ENCODE results near the gene GALNT9.

GALNT9 gene

DNA sequence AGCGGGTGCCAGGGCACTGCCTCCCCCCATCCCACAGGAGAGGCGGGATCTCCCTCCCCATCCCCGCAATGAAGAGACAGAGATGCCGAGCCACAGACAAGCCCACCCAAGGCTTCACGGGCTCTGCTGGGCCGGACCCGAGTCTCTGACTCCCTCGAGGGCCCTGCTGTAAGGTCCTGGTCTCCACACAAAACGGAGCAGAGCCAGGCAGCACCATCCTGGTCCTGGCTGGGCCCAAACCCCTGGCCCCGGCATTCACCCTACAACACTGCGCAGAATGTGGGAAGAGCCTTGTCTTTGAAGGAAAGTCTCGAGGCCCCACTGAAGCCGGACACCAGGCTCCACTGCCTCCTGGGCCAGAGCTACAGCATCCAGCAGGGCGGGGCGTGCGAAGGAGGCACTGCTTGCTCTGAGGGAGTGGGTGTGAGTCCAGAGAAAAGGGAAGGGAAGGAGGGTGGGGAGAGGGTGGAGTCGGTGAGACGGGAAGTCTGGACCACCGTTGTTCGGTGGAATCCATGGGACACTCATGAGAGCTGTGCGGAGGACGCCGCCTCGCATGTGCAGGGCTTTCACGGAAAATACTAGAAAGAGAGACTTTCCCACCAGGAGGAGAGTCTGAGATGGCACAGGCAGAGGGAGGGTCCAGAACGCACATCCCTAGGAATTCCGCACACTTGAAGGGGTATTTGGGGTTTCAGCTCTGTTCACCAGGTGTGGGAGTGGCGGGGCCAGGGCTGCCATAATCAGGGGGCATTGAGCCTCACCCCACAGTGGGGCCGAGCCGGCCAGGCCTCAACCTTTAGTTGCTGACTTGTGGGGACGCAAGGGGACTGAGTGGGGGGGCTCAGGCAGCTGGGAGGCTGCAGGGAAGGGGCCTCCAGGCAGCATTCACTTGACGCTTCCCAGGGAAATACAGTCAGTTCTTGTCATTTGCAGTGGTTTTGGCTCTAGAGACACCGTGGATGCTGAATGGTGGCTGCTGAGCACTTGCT, 36.8 kb downstream of the GALNT9 start:
- DNase-seq: no peak

DNA sequence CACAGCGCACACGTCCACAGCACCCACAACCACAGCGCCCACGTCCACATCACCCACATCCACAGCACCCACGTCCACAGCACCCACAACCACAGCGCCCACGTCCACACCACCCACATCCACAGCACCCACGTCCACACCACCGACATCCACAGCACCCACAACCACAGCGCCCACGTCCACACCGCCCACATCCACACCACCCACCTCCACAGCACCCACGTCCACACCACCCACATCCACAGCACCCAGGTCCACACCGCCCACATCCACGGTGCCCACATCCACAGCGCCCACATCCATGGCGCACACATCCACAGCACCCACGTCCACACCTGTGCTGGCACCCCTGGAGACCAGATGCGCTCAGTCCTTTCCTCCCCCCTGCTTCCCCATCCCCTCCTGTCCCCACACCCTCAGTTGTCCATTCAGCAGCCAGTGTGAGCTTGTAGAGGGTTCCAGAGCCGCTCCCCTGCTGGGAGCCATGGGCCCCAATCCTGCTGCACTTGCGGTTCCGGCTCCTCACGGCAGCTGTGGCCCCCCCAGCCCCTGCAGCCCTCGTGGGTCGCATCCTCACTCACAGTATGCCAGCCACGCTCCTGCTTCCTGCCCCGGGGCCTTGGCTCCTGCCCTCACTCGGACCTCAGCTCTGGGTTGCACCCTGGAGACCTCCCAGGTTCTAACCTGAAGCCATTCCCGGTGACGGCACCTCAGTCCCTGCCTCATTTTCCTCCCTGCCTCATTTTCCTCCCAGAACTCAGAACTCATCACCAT, 37.8 kb downstream of the GALNT9 start:
- no peak for DNase-seq

DNA sequence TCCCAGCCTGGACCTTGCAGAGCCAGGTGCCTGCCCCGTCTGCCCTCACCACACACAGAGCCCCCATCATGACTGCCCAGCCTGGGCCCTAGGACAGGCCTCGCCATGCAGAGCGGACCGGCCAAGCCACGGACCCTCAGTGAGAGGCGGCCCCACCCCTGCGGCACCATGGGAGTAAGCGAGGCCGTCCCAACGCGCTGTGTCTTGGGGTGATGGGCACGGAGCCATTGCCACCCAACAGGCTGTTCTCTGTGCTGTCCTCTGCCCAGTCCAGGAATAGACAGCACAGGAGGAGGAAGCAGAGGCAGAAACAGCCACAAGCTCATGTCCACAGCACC, 39.2 kb downstream of the GALNT9 start:
- DNase-seq: no peak

DNA sequence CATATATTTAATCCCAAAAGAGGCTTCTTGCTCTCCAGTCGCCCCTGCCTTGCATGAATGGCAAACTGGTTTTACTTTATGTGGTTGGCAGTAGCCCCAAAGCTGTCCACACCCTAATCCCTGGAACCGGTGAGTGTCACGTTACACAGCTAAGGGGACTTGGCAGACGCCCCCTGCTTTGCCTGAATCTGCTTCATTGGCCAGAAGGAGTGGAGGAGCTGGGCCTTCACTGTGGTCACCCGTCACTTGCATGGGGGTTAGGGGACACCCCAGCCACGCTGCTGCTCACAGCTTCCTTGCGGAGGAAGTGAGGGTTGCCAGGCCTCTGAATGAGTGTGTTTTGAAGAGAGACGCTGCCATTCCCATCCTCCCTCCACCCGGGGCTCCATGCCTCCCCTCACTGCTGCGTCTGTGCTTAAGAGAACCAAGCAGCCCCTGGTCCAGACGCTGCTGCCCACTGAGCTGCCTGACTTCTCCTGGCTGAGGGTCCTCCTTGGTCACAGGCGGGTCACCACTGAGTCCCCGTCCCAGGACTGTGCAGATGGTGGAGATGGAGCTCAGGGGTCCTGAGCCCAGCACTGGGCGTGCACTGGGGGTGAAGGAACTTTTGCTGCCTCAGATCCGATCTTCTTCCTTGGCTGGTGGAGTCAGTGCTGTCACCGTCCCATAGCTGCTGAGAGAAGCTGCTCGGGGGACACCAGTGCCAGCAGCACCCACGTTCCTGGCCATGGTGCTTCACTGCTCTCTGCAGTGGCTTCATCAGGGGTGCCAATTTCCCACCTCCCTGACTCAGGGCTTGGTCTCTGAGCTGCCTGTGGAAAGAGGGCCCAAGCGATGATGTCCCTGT, 39.8 kb downstream of the GALNT9 start:
- no peak for DNase-seq

DNA sequence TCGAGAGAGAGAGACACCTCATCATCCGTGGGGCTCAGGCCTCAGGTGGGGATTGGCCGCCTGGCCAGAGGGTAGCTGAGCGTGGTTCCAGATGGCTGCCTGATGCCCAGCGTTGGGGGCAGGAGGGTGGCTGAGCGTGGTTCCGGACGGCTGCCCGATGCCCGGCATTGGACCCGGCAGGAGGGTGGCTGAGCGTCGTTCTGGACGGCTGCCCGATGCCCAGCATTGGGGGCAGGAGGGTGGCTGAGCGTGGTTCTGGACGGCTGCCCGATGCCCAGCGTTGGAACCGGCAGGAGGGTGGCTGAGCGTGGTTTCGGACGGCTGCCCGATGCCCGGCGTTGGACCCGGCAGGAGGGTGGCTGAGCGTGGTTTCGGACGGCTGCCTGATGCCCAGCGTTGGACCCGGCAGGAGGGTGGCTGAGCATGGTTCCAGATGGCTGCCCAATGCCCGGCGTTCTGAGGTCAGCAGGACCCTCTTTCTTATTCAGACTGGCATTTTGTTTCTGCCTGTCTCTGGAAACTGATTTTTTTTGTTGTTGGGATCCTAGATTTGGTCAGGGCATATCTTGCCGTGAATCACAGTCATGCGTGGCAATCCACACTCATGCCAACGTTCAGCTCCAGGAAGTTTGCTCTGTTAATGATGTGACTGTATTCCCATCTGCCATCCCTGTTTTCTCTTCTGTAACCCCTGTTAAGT, 40.7 kb downstream of the GALNT9 start:
- no peak for DNase-seq

DNA sequence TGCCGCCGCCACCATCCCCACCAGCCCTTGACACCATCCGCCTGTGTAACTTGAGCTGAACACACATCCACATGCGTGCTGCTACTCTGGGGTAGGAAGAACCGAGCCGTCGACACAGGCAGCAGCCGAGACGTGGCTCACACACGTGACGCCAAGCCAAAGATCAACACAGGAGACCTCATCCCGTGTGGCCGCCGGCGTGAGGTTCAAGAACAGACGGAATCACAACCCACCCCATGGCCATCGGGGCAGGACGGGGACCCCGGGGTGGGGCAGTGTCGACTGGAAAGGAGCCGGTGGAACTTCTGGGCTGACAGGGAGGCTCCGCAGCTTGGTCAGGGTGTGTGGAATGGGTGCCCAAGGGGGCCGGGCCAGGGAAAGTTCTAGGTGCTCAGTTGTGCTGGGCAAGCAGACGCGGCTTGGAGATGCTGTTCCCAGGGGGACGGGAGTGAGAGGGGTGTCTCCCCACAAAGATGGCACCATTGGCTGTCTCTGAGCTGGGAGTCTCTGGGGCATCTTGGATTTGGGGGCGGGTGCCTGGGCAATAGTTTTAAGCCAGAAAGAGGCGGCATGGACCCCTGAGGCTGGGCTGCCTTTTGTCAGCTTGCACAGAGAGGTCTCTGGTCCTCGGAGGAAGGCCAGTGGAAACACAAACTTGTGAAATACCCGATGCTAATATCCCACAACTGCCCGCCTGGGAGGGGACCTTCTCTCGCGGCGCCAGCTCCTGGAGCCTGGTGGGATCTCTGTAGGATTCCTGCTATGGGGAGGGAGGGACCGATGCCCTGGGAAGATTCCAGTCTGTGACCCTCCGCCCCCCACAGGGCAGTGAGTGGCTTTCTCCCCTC, 41.8 kb downstream of the GALNT9 start:
- no peak for DNase-seq

DNA sequence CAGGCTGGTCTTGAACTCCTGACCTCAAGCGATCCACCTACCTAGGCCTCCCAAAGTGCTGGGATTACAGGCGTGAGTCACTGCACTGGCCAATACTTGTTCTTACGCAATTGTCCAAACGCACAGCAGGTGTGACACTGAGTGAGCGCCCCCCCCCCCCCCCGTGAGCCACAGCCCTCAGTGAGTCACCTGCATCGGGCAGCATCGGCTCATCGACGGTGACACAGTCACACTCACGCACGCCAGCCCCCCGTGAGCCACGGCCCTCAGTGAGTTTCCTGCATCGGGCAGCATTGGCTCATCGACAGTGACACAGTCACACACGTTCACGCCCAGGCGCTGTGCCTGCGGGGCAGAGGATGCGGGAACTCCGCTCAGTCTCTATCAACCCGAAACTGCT, 42.5 kb downstream of the GALNT9 start:
- no peak for DNase-seq

DNA sequence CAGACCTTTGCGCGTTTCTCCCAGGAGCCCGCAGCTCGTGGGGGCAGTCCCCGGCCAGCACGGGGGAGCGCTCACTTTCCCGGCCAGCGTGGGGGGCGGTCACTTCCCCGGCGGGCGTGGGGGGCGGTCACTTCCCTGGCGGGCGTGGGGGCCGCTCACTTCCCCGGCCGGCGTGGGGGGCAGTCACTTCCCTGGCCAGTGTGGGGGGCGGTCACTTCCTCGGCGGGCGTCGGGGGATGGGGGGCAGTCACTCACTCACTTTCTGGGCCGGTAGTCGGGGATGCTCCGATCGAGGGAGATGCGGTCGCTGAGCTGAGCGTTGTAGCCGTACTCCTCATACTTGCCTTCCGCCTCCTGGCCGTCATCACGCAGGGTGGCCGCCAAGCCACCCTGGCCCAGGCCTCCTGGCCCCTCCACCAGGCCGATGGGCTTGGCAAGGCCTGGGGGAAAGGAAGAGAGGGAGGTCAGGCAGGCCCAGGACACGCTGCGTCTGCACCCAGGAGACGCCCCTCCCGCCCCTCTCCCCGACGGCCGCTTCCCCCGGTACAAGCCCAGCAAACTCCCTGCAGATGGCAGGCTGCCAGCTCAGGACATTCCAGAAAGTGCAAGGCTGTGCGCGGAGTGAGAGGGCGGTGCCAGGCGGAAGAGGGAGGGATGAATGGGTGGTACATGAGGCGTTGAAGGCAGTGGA, 43.3 kb downstream of the GALNT9 start:
- peak; percentile 94 for DNase-seq

DNA sequence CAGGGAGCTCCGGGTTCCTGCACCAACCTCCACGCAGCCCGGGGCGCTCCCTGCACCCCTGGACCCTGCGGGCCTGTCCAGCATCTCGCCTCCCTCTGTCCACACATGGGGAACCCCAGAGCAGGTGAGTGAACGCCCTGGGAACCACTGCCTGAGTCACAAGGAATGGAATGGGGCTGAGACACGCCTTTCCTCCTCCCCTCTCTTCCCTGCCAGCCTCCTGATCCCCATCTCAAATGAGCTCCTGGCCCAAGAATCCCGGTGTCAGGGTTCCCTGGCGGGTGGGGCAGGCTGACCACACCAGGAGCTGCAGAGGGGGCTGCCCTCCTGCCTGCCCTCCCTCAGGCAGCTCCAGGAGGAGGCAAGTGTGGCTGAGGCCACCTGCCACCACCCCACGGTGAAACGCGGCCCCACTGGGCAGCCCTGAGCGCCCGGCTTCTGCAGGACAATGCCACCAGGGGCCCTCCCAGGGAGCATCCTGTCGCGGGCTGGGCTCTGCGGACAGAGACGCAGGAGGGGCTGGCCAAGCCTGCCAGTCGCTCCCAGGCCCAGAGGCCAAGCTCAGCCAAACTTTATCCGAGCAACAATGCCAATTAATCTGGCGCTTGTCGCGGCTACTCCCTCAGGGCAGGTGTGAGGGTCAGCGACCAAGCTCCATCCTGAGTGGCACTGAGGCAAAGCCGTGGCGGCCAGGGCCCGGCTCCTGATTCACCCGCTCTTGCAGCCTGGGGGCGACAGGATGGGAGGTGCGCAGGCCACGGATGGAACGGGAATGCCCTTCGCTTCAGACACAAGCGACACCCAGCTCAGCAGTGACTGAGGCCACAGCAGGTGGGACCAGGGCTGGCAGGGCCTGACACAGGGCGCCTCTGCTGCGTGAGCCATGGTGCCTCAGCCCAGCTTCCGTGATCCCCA, 44.3 kb downstream of the GALNT9 start:
- DNase-seq: no peak

DNA sequence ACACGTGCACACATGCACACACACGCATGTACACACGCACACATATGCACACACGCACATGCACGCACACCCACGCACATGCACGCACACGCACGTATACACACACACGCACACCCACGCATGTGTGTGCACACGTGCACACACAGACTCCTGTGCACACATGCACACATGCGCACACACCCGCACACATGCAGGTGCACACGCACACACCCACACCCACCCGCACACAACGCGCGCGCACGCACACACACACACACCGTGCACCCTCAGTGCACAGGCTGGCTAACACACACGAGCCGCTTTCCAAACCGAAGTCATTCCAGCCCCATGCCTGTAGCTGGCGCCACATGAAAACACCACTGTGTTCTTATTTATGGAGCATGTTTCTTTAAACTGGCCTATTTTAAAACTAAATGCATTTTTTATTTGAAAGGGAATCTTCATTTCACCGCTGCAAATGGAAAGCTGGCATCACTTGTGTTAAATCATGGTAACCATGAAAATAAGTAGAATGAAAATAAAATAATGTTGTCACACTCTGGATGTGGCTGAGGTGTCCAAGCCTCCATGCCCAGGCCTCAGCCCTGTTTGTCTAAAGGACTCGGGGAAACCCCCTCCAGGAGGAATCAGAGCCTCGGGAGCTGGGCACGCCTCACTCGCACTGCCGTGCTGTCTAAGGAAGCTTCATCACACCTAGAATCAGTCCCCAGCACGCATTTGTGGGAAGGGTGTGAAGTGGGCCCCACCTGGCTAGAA, 45.1 kb downstream of the GALNT9 start:
- no peak for DNase-seq

DNA sequence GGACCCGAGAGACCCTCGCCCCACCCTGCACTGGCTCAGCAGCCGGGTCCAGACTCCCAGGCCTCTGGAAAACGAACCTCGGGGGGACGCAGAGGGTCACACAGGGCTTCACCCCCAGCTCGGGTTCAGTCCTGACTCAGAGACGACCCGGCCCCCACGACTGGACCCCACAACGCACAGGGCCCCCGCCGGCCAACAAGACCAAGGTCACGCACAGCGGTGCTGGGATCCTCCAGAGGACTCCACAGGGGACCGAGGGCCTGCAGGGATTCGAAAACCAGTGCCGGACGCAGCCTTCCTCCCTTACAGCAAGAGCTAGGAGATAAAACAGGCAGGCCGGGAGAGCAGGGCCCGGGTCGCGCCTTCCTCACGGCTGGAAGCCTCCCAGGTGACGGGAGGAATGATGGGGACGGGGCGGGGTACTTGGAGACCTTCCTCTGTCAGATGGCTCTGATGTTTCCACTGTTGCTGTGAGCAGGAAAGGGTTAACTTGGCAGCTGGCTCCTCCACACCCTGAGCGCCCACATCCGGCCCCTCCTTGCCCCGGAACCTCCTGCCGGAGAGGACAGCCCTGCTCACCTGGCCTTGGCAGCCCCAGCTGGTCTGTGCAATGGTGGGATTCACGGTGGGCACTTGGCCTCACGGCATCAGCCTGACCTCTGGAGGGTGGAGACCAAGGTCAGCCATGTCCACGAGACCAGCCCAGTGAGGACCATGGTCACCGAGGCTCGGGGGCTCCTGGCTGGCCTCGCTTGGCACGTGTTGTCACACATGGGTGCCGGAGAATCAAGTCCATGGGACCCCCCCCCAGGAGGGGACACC, 46.2 kb downstream of the GALNT9 start:
- DNase-seq: peak; percentile 57

DNA sequence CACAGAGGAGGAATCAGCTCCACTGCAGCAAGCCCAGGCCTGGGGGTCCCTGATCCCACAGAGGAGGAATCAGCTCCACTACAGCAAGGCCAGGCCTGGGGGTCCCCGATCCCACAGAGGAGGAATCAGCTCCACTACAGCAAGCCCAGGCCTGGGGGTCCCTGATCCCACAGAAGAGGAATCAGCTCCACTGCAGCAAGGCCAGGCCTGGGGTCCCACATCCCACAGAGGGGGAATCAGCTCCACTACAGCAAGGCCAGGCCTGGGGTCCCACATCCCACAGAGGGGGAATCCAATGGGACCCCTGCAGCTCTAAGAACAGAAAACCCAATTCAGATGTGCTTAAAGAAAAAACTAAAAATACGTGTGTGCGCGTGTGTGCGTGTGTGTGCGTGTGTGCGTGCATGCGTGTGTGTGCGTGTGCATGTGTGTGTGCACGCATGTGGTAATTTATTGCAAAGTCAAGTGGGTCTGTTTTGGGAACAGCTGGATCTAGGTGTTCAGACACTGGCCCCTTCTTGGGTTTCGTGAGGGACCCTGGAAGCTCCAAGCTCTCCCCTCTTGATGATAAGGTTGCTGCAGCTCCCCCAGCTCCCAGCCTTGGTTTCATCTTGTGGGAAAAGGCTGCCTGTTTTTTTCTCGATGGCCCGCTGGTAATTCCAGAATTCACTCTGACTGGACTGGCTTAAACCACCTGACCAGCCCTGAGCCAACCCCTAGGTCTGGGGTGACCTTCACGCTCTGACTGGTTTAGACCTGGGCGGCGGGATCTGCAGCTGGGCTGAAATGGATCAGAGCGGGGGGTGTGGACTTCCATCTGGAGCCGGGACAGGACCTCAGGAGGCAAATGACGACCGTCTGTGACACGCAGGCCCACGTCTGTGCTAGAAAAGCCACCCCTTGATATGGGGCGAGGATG, 47.1 kb downstream of the GALNT9 start:
- DNase-seq: peak; percentile 48

DNA sequence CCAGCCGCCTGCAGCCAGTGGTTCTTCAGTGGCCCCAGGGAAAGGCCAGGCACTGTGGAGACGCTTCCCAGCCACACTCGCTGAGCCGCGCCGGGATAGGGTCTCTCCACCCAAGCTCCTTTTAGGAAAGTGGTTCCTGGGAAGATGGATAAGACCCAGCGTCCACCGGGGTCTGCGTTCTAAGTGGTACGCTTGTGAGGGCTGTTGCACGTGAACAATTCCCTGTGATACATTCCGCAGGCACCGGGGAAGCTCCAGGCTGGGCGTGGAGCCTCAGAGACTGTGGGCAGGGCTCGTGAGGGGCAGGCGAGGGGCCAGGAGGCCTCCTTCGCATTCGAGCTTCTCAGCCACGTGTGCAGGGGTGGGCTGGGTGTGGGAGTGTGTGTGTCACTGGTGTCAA, 48.4 kb downstream of the GALNT9 start:
- no peak for DNase-seq

DNA sequence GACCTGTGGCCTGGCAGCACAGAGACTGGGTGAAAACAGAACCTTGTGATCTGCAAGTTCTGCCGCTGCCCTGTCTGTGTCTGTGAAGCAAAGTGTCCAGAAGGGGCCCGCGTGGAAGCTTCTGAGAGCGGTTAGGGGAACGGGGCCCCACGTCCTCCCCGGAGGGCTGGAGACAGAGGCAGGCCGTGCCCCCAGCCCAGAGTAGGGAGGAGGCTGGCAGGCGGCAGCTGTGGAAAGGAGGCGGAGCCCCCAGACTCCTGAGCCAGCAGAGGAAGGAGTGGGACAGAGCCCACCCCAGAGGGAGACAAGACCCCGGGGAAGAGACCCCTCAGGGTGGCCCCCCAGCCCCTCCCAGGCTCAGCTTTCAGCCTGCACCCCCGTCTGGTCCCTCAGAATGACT, 49.0 kb downstream of the GALNT9 start:
- no peak for DNase-seq

DNA sequence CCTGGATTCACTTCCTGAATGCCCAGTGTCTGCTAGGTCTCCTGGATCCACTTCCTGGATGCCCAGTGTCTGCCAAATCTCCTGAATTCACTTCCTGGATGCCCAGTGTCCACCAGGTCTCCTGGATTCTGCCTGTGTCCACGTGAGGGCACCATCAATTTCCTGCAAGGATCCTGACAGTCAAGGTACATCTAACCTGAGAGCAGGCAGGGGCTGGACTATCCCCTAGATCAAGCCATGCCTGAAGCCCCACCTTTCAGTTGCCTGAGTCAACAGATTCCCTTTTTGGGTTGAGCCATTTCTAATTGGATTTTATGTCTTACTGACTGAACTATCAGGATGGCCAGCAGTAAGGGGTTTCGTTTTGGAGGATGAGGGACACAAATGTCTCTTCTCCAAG, 49.5 kb downstream of the GALNT9 start:
- no peak for DNase-seq

DNA sequence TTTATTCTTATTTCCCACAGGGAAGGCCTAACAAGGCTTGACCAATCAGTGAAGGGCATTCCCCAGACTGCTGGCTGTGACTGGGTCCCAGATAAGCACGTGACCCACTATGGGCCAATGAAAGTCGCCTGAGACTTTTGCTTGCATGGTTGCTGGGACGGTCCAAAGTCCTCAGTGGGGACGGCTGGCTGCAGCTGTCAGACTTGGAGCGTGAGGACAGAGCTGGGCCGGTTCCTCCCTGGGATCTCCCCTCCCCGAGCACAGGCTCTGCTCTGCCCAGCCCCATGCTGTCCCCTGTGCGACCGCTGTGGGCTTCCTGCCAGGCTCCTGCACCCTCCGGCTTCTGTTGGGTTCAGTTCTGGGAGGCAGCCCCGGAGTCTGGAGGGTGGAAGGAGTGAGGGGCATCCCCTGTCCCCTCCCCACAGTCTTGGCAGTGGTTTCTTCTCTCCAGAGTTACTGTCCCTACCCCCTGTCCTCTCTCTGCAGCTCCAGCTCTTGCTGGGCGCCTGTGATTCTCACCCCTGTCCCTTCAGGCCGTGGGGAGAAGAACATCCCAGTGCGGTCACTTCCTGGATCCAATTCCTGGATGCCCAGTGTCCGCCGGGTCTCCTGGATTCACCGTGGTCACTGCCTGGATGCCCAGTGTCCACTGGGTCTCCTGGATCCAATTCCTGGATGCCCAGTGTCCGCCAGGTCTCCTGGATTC, 50.1 kb downstream of the GALNT9 start:
- DNase-seq: peak; percentile 54
